WTC11 (cell line): Measurements from ENCODE around the gene SDCCAG8. TPM values are rescaled to one million over a fixed set of nuclear protein-coding genes. Genes with fewer than 3 reads are reported as not detected.

Experiments used
- ATAC-seq: fragments of 200-7000 bp; cut with Tn5 transposase; 2 replicates; pipeline ENCODE4 v1.10.0; 2021; ENCODE audit warnings: mild to moderate bottlenecking, moderate library complexity
- CTCF ChIA-PET: fragments of 300-600 bp; sonication (Branson Sonifier 250); formaldehyde crosslinking; loops from one replicate; lab custom pipeline; 2021; ENCODE audit warnings: antibody characterized with exemption; lab: Charles Lee
- POLR2A ChIA-PET: fragments of 350-600 bp; sonication (Branson Sonifier 250); formaldehyde crosslinking; loops from one replicate; lab custom pipeline; 2021; ENCODE audit warnings: antibody characterized with exemption; lab: Charles Lee
- DNase-seq: peaks from one replicate; pipeline ENCODE4 v3.0.0; 2021; ENCODE audit warnings: low spot score
- H3K27ac Mint-ChIP-seq: 2 replicates; pipeline ENCODE4 v1.8.0; 2021; ENCODE audit warnings: mixed read lengths
- H3K27me3 Mint-ChIP-seq: 2 replicates; pipeline ENCODE4 v1.8.0; 2021; ENCODE audit warnings: low read depth, mild to moderate bottlenecking, moderate library complexity, mixed read lengths
- H3K36me3 Mint-ChIP-seq: 2 replicates; pipeline ENCODE4 v1.8.0; 2021; ENCODE audit warnings: mixed read lengths
- H3K4me1 Mint-ChIP-seq: 2 replicates; pipeline ENCODE4 v1.8.0; 2022; ENCODE audit warnings: mixed read lengths
- H3K4me3 Mint-ChIP-seq: 2 replicates; pipeline ENCODE4 v1.8.0; 2021; ENCODE audit warnings: mild to moderate bottlenecking, moderate library complexity, mixed read lengths
- H3K9me3 Mint-ChIP-seq: 2 replicates; pipeline ENCODE4 v1.8.0; 2021; ENCODE audit warnings: mixed read lengths
- ATF1 ChIP-seq: sonication (generic); formaldehyde crosslinking; IDR thresholded peaks from 2 replicates; pipeline ENCODE4 v1.8.1; 2023; ENCODE audit warnings: mild to moderate bottlenecking, moderate library complexity, missing genetic modification reagents
- CBFB ChIP-seq: sonication (generic); formaldehyde crosslinking; IDR thresholded peaks from 2 replicates; pipeline ENCODE4 v1.8.1; 2022; ENCODE audit warnings: mild to moderate bottlenecking, low read depth, missing genetic modification reagents
- ESRRA ChIP-seq: sonication (generic); formaldehyde crosslinking; IDR thresholded peaks from 2 replicates; pipeline ENCODE4 v1.8.1; 2022; ENCODE audit warnings: mild to moderate bottlenecking, missing genetic modification reagents, borderline replicate concordance
- JAZF1 ChIP-seq: fragments of 250-450 bp; sonication (Bioruptor Pico); IDR thresholded peaks from 2 replicates; pipeline ENCODE4 v1.9.0; 2021; ENCODE audit warnings: moderate library complexity, mild to moderate bottlenecking, inconsistent platforms
- NFATC4 ChIP-seq: fragments of 250-450 bp; sonication (Bioruptor Pico); IDR thresholded peaks from 2 replicates; pipeline ENCODE4 v1.9.0; 2021; ENCODE audit warnings: mild to moderate bottlenecking
- NR1H2 ChIP-seq: sonication (generic); formaldehyde crosslinking; IDR thresholded peaks from 2 replicates; pipeline ENCODE4 v1.9.0; 2021; ENCODE audit warnings: mild to moderate bottlenecking, moderate library complexity, missing genetic modification reagents
- SMAD3 ChIP-seq: sonication (generic); formaldehyde crosslinking; IDR thresholded peaks from 2 replicates; pipeline ENCODE4 v1.8.0; 2022; ENCODE audit warnings: missing genetic modification reagents, mild to moderate bottlenecking, borderline replicate concordance
- TCF7 ChIP-seq: sonication (generic); formaldehyde crosslinking; IDR thresholded peaks from 2 replicates; pipeline ENCODE4 v1.8.0; 2022; ENCODE audit warnings: mild to moderate bottlenecking, low read depth, missing genetic modification reagents, moderate library complexity
- TEAD1 ChIP-seq: sonication (generic); formaldehyde crosslinking; IDR thresholded peaks from 2 replicates; pipeline ENCODE4 v1.8.0; 2022; ENCODE audit warnings: mild to moderate bottlenecking, missing genetic modification reagents
- TP53 ChIP-seq: sonication (generic); formaldehyde crosslinking; IDR thresholded peaks from 2 replicates; pipeline ENCODE4 v1.8.1; 2023; ENCODE audit warnings: mild to moderate bottlenecking, missing genetic modification reagents
- ZNF121 ChIP-seq: sonication (generic); formaldehyde crosslinking; IDR thresholded peaks from 2 replicates; pipeline ENCODE4 v1.8.0; 2023; ENCODE audit warnings: missing genetic modification reagents
- ZNF138 ChIP-seq: sonication (generic); formaldehyde crosslinking; conservative IDR thresholded peaks from 2 replicates; pipeline ENCODE4 v1.8.1; 2022; ENCODE audit warnings: mild to moderate bottlenecking, moderate library complexity, missing genetic modification reagents
- ZNF396 ChIP-seq: fragments of 250-450 bp; sonication (Bioruptor Pico); IDR thresholded peaks from 2 replicates; pipeline ENCODE4 v1.8.0; 2021; ENCODE audit warnings: mild to moderate bottlenecking, moderate library complexity, borderline replicate concordance
- total RNA-seq: library from RNA; stranded (reverse); gene quantifications from 3 replicates; pipeline ENCODE4 v1.2.3, GENCODE V29; 2021
- TF ChIP-seq, protein P1 (sequence below): sonication (generic); formaldehyde crosslinking; IDR thresholded peaks from 2 replicates; pipeline ENCODE4 v1.8.0; 2023; ENCODE audit warnings: mild to moderate bottlenecking, missing genetic modification reagents
- TF ChIP-seq, protein P2 (sequence below): sonication (generic); formaldehyde crosslinking; IDR thresholded peaks from 2 replicates; pipeline ENCODE4 v1.8.0; 2023; ENCODE audit warnings: missing genetic modification reagents
- TF ChIP-seq, protein P3 (sequence below): fragments of 250-450 bp; sonication (Bioruptor Pico); IDR thresholded peaks from 2 replicates; pipeline ENCODE4 v1.9.0; 2021; ENCODE audit warnings: mild to moderate bottlenecking
- TF ChIP-seq, protein P4 (sequence below): fragments of 250-450 bp; sonication (Bioruptor Pico); IDR thresholded peaks from 2 replicates; pipeline ENCODE4 v1.9.0; 2021; ENCODE audit warnings: mild to moderate bottlenecking, borderline replicate concordance
- TF ChIP-seq, protein P5 (sequence below): sonication (generic); formaldehyde crosslinking; IDR thresholded peaks from 2 replicates; pipeline ENCODE4 v1.8.1; 2023; ENCODE audit warnings: mild to moderate bottlenecking, missing genetic modification reagents, borderline replicate concordance
- TF ChIP-seq, protein P6 (sequence below): fragments of 250-450 bp; sonication (Bioruptor Pico); IDR thresholded peaks from 2 replicates; pipeline ENCODE4 v1.9.0; 2021; ENCODE audit warnings: moderate library complexity, mild to moderate bottlenecking, inconsistent platforms, borderline replicate concordance
- TF ChIP-seq, protein P7 (sequence below): fragments of 250-450 bp; sonication (Bioruptor Pico); IDR thresholded peaks from 2 replicates; pipeline ENCODE4 v2.1.2; 2022; ENCODE audit warnings: mild to moderate bottlenecking, moderate library complexity

Gene SDCCAG8
- total RNA-seq, 1 experiment from 2014 or later = 44.3 TPM

DNA sequence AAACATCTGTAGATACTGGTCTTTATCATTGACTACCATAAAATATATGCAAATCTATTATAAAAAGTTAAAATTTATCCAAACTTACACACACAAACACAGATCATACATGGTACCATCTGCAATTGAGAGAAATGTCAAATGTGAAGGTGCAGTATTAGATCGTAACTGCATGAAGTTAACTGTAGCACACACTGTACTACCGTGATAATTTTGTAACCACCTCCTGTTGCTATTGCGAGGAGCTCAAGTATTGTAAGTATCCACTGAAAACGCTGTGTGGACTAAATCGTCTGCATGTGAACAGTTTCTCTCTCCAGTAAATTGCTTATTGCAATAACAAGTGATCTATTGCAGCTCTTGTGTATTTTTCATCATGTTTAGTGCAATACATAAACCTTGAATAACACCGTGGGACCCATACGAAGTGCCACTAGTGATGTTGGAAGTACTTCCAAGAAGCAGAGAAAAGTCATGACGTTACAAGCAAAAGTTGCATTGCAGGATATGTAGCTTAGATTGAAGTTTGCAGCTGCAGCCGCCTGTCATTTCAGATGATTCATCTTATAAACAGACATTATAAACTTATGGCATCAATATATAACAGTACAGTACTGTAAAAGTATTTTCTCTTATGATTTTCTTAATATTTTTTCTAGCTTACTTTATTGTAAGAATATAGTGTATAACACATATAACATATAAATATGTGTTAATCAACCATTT lies 172.9 kb downstream of the SDCCAG8 start:
- ATAC-seq = no peak
- Mint-ChIP-seq H3K9me3 (0 out of 2 replicates have a peak, but pooled peaks cover 4% of the 10 kb centered on the region), H3K27ac (no peak overlapping the region), H3K4me3 (no peak overlapping the region), H3K36me3 (no peaks in the 10 kb centered on the region)
- ChIA-PET POLR2A (no interaction called here), CTCF (no interaction called here)
- DNase-seq = no peak
- TF ChIP-seq, protein P1, sequence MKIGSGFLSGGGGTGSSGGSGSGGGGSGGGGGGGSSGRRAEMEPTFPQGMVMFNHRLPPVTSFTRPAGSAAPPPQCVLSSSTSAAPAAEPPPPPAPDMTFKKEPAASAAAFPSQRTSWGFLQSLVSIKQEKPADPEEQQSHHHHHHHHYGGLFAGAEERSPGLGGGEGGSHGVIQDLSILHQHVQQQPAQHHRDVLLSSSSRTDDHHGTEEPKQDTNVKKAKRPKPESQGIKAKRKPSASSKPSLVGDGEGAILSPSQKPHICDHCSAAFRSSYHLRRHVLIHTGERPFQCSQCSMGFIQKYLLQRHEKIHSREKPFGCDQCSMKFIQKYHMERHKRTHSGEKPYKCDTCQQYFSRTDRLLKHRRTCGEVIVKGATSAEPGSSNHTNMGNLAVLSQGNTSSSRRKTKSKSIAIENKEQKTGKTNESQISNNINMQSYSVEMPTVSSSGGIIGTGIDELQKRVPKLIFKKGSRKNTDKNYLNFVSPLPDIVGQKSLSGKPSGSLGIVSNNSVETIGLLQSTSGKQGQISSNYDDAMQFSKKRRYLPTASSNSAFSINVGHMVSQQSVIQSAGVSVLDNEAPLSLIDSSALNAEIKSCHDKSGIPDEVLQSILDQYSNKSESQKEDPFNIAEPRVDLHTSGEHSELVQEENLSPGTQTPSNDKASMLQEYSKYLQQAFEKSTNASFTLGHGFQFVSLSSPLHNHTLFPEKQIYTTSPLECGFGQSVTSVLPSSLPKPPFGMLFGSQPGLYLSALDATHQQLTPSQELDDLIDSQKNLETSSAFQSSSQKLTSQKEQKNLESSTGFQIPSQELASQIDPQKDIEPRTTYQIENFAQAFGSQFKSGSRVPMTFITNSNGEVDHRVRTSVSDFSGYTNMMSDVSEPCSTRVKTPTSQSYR (CRISPR knock-in tag) = no peak
- TF ChIP-seq, protein P2, sequence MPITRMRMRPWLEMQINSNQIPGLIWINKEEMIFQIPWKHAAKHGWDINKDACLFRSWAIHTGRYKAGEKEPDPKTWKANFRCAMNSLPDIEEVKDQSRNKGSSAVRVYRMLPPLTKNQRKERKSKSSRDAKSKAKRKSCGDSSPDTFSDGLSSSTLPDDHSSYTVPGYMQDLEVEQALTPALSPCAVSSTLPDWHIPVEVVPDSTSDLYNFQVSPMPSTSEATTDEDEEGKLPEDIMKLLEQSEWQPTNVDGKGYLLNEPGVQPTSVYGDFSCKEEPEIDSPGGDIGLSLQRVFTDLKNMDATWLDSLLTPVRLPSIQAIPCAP = no peak
- TF ChIP-seq TCF7 (no peak), TP53 (CRISPR knock-in tag) (no peak), NR1H2 (no peak), ATF1 (CRISPR knock-in tag) (no peak), SMAD3 (CRISPR knock-in tag) (no peak), TEAD1 (CRISPR knock-in tag) (no peak), NFATC4 (CRISPR knock-in tag) (no peak), JAZF1 (no peak), ZNF396 (CRISPR knock-in tag) (no peak), ESRRA (CRISPR knock-in tag) (no peak), ZNF121 (CRISPR knock-in tag) (no peak), CBFB (CRISPR knock-in tag) (no peak), ZNF138 (CRISPR knock-in tag) (no peak)
- TF ChIP-seq, protein P3, sequence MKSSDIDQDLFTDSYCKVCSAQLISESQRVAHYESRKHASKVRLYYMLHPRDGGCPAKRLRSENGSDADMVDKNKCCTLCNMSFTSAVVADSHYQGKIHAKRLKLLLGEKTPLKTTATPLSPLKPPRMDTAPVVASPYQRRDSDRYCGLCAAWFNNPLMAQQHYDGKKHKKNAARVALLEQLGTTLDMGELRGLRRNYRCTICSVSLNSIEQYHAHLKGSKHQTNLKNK (CRISPR knock-in tag) = no peak
- TF ChIP-seq, protein P4, sequence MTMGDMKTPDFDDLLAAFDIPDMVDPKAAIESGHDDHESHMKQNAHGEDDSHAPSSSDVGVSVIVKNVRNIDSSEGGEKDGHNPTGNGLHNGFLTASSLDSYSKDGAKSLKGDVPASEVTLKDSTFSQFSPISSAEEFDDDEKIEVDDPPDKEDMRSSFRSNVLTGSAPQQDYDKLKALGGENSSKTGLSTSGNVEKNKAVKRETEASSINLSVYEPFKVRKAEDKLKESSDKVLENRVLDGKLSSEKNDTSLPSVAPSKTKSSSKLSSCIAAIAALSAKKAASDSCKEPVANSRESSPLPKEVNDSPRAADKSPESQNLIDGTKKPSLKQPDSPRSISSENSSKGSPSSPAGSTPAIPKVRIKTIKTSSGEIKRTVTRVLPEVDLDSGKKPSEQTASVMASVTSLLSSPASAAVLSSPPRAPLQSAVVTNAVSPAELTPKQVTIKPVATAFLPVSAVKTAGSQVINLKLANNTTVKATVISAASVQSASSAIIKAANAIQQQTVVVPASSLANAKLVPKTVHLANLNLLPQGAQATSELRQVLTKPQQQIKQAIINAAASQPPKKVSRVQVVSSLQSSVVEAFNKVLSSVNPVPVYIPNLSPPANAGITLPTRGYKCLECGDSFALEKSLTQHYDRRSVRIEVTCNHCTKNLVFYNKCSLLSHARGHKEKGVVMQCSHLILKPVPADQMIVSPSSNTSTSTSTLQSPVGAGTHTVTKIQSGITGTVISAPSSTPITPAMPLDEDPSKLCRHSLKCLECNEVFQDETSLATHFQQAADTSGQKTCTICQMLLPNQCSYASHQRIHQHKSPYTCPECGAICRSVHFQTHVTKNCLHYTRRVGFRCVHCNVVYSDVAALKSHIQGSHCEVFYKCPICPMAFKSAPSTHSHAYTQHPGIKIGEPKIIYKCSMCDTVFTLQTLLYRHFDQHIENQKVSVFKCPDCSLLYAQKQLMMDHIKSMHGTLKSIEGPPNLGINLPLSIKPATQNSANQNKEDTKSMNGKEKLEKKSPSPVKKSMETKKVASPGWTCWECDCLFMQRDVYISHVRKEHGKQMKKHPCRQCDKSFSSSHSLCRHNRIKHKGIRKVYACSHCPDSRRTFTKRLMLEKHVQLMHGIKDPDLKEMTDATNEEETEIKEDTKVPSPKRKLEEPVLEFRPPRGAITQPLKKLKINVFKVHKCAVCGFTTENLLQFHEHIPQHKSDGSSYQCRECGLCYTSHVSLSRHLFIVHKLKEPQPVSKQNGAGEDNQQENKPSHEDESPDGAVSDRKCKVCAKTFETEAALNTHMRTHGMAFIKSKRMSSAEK (CRISPR knock-in tag) = no peak
- TF ChIP-seq, protein P5, sequence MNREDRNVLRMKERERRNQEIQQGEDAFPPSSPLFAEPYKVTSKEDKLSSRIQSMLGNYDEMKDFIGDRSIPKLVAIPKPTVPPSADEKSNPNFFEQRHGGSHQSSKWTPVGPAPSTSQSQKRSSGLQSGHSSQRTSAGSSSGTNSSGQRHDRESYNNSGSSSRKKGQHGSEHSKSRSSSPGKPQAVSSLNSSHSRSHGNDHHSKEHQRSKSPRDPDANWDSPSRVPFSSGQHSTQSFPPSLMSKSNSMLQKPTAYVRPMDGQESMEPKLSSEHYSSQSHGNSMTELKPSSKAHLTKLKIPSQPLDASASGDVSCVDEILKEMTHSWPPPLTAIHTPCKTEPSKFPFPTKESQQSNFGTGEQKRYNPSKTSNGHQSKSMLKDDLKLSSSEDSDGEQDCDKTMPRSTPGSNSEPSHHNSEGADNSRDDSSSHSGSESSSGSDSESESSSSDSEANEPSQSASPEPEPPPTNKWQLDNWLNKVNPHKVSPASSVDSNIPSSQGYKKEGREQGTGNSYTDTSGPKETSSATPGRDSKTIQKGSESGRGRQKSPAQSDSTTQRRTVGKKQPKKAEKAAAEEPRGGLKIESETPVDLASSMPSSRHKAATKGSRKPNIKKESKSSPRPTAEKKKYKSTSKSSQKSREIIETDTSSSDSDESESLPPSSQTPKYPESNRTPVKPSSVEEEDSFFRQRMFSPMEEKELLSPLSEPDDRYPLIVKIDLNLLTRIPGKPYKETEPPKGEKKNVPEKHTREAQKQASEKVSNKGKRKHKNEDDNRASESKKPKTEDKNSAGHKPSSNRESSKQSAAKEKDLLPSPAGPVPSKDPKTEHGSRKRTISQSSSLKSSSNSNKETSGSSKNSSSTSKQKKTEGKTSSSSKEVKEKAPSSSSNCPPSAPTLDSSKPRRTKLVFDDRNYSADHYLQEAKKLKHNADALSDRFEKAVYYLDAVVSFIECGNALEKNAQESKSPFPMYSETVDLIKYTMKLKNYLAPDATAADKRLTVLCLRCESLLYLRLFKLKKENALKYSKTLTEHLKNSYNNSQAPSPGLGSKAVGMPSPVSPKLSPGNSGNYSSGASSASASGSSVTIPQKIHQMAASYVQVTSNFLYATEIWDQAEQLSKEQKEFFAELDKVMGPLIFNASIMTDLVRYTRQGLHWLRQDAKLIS (CRISPR knock-in tag) = no peak
- TF ChIP-seq, protein P6, sequence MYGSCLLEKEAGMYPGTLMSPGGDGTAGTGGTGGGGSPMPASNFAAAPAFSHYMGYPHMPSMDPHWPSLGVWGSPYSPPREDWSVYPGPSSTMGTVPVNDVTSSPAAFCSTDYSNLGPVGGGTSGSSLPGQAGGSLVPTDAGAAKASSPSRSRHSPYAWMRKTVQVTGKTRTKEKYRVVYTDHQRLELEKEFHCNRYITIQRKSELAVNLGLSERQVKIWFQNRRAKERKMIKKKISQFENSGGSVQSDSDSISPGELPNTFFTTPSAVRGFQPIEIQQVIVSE (CRISPR knock-in tag) = no peak
- TF ChIP-seq, protein P7, sequence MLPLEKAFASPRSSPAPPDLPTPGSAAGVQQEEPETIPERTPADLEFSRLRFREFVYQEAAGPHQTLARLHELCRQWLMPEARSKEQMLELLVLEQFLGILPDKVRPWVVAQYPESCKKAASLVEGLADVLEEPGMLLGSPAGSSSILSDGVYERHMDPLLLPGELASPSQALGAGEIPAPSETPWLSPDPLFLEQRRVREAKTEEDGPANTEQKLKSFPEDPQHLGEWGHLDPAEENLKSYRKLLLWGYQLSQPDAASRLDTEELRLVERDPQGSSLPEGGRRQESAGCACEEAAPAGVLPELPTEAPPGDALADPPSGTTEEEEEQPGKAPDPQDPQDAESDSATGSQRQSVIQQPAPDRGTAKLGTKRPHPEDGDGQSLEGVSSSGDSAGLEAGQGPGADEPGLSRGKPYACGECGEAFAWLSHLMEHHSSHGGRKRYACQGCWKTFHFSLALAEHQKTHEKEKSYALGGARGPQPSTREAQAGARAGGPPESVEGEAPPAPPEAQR (CRISPR knock-in tag) = no peak
- TF ChIP-seq, all 79 proteins: peak for 0
- no peaks in the 10 kb centered on the region for H3K27me3 Mint-ChIP-seq
- H3K4me1 Mint-ChIP-seq = peaks cover 4% of the 10 kb centered on the region
